HCT116 (cell line): ENCODE measurements around the gene COL23A1. TPM values are rescaled to one million over a fixed set of nuclear protein-coding genes. Genes with fewer than 3 reads are reported as not detected.

ENCODE experiments used
- ATAC-seq: fragments of 200-7000 bp; cut with Tn5 transposase; 2 replicates; pipeline ENCODE4 v1.9.1; 2020; ENCODE audit warnings: mild to moderate bottlenecking, moderate library complexity
- BruUV-seq: library from RNA; stranded (reverse); fragments of 400-500 nt; replicated peaks from 2 replicates; lab custom pipeline; 2021; lab: Mats Ljungman, UMichigan
- CTCF ChIA-PET: fragments of 300-600 bp; sonication (Branson Sonifier 250); formaldehyde crosslinking; loops from one replicate; lab custom pipeline; 2021; ENCODE audit warnings: antibody characterized with exemption; lab: Charles Lee
- POLR2A ChIA-PET: fragments of 300-600, 350-600 bp; sonication (Branson Sonifier 250); formaldehyde crosslinking; loops from one replicate; lab custom pipeline; 2021; ENCODE audit warnings: antibody characterized with exemption; lab: Charles Lee
- RAD21 ChIA-PET, 2 experiments: fragments of 300-600 bp; sonication (Branson Sonifier 250); formaldehyde crosslinking; loops; one replicate each; lab custom pipeline; 2023; ENCODE audit warnings: low total read pairs in 2 of 2; ENCODE audit not compliant: uncharacterized antibody in 2 of 2, unreplicated experiment in 2 of 2, low non-redundant PET in 1 of 2; lab: Charles Lee
- DNase-seq: peaks from one replicate; pipeline ENCODE4 v3.0.0-alpha.2; 2010; ENCODE audit warnings: low read depth, low spot score
- H2AFZ ChIP-seq: fragments of 200-600 bp; shearing (Covaris generic), sonication (generic); 2 replicates; pipeline ENCODE4 v1.6.1; 2017; ENCODE audit warnings: low read depth, mixed run types, mixed read lengths, antibody characterized with exemption, low read length; ENCODE audit not compliant: poor library complexity, severe bottlenecking
- H3K27ac ChIP-seq: 2 replicates; pipeline ENCODE4 v1.5.1; 2012; ENCODE audit warnings: low read depth, low read length
- H3K27me3 ChIP-seq: fragments of 200-600 bp; sonication (generic); 2 replicates; pipeline ENCODE4 v1.6.1; 2016; ENCODE audit warnings: mixed run types, low read length, mixed read lengths; ENCODE audit not compliant: insufficient read depth
- H3K36me3 ChIP-seq, 2 experiments: fragments of 200-500 bp in 1 of 2; fragments of 200-600 bp in 1 of 2; sonication (Bioruptor generic) in 1 of 2; sonication (generic) in 1 of 2; 2 replicates each; pipeline versions ENCODE4 v1.5.1 to v1.6.1; 2014 to 2016; ENCODE audit warnings: low read length in 2 of 2, inconsistent platforms in 1 of 2, mixed read lengths in 1 of 2, mixed run types in 1 of 2; ENCODE audit not compliant: insufficient read depth in 2 of 2, control insufficient read depth in 1 of 2
- H3K4me1 ChIP-seq, 2 experiments: fragments of 200-600 bp in 1 of 2; sonication (generic) in 1 of 2; 2 replicates each; pipeline versions ENCODE4 v1.5.1 to v1.6.1; 2012 to 2017; ENCODE audit warnings: low read length in 2 of 2, inconsistent platforms in 1 of 2, mild to moderate bottlenecking in 1 of 2, mixed read lengths in 1 of 2, mixed run types in 1 of 2, moderate library complexity in 1 of 2; ENCODE audit not compliant: insufficient read depth in 2 of 2, control insufficient read depth in 1 of 2
- H3K4me2 ChIP-seq: fragments of 200-600 bp; sonication (generic); 2 replicates; pipeline ENCODE4 v1.6.1; 2017; ENCODE audit warnings: mixed run types, low read length, mixed read lengths
- H3K4me3 ChIP-seq, 2 experiments: fragments of 200-600 bp in 1 of 2; sonication (generic) in 1 of 2; replicated peaks in 1 of 2; 2 replicates each; pipeline ENCODE4 v1.5.1; 2011 to 2016; ENCODE audit warnings: low read length in 2 of 2, control low read depth in 1 of 2, low read depth in 1 of 2, mild to moderate bottlenecking in 1 of 2, mixed read lengths in 1 of 2, mixed run types in 1 of 2
- H3K79me2 ChIP-seq: fragments of 200-600 bp; sonication (generic); 2 replicates; pipeline ENCODE4 v1.6.1; 2017; ENCODE audit warnings: mild to moderate bottlenecking, mixed run types, low read length, moderate library complexity, mixed read lengths; ENCODE audit not compliant: insufficient read depth
- H3K9ac ChIP-seq: fragments of 200-600 bp; sonication (generic); 2 replicates; pipeline ENCODE4 v1.6.1; 2016; ENCODE audit warnings: low read length, mixed read lengths
- H3K9me2 ChIP-seq: fragments of 200-600 bp; sonication (generic), shearing (Covaris generic); 2 replicates; pipeline ENCODE4 v1.6.1; 2017; ENCODE audit warnings: mixed run types, mild to moderate bottlenecking, moderate library complexity; ENCODE audit not compliant: insufficient read depth
- H3K9me3 ChIP-seq, 2 experiments: fragments of 200-500 bp in 1 of 2; fragments of 200-600 bp in 1 of 2; sonication (Bioruptor generic) in 1 of 2; sonication (generic) in 1 of 2; 2 replicates each; pipeline ENCODE4 v1.6.1; 2014 to 2017; ENCODE audit warnings: low read length in 2 of 2, mixed read lengths in 2 of 2, inconsistent platforms in 1 of 2, low read depth in 1 of 2, mild to moderate bottlenecking in 1 of 2, mixed run types in 1 of 2, moderate library complexity in 1 of 2; ENCODE audit not compliant: control insufficient read depth in 1 of 2, insufficient read depth in 1 of 2
- H4K20me1 ChIP-seq: fragments of 200-600 bp; sonication (generic), shearing (Covaris generic); 2 replicates; pipeline ENCODE4 v1.6.1; 2017; ENCODE audit warnings: mixed run types, mild to moderate bottlenecking, moderate library complexity; ENCODE audit not compliant: insufficient read depth
- ATF3 ChIP-seq: IDR thresholded peaks from 2 replicates; pipeline ENCODE4 v1.6.1; 2012
- CEBPB ChIP-seq: IDR thresholded peaks from 2 replicates; pipeline ENCODE4 v1.6.1; 2012; ENCODE audit warnings: low read depth
- EZH2 ChIP-seq: fragments of 200-600 bp; sonication (generic); IDR thresholded peaks from 2 replicates; pipeline ENCODE4 v1.6.1; 2017; ENCODE audit warnings: antibody characterized with exemption, mixed run types
- FOSL1 ChIP-seq: IDR thresholded peaks from 2 replicates; pipeline ENCODE4 v1.6.1; 2012; ENCODE audit warnings: low read depth
- MAX ChIP-seq: IDR thresholded peaks from 2 replicates; pipeline ENCODE4 v1.6.1; 2012
- POLR2AphosphoS5 ChIP-seq: IDR thresholded peaks from 2 replicates; pipeline ENCODE4 v1.6.1; 2011; ENCODE audit warnings: mild to moderate bottlenecking, low read depth, low read length, moderate library complexity
- REST ChIP-seq: IDR thresholded peaks from 2 replicates; pipeline ENCODE4 v1.6.1; 2012; ENCODE audit warnings: low read depth
- SP1 ChIP-seq: IDR thresholded peaks from 2 replicates; pipeline ENCODE4 v1.6.1; 2012; ENCODE audit warnings: low read depth
- TCF7L2 ChIP-seq: IDR thresholded peaks from 2 replicates; pipeline ENCODE4 v1.7.0; 2011; ENCODE audit warnings: borderline replicate concordance, inconsistent platforms; ENCODE audit not compliant: insufficient read depth, insufficient read length; ENCODE audit errors: extremely low read depth
- YY1 ChIP-seq: IDR thresholded peaks from 2 replicates; pipeline ENCODE4 v1.6.1; 2011; ENCODE audit warnings: low read length, low read depth, moderate library complexity, mild to moderate bottlenecking; ENCODE audit not compliant: insufficient replicate concordance; ENCODE audit errors: extremely low read depth
- ZFX ChIP-seq: fragments of 450-650 bp; IDR thresholded peaks from 2 replicates; pipeline ENCODE4 v1.6.1; 2017
- ZNF274 ChIP-seq: fragments of 200-500 bp; sonication (Bioruptor generic); IDR thresholded peaks from 2 replicates; pipeline ENCODE4 v1.6.1; 2014; ENCODE audit warnings: mild to moderate bottlenecking, low read depth, low read length, inconsistent platforms
- intact Hi-C: fragments of 100-400 bp; cut with micrococcal nuclease; formaldehyde crosslinking; loops from 2 replicates; pipeline ENCODE4 v1.10.0; 2022
- total RNA-seq: library from RNA; stranded (reverse); gene quantifications from one replicate; pipeline ENCODE4 v1.2.1, GENCODE V29; 2021; ENCODE audit not compliant: unreplicated experiment

Gene COL23A1
- total RNA-seq, 1 experiment from 2014 or later, result not detected

- RAD21 ChIA-PET, result no interaction called here
- BruUV-seq, result no TSS peak
- no peak for ATAC-seq
- H3K36me3 ChIP-seq, result no peaks in the 10 kb centered on the region
- no peaks in the 10 kb centered on the region for H3K9me3 ChIP-seq
- intact Hi-C loops, result no loop called here
- no peak overlapping the region for H3K4me2 ChIP-seq
- CTCF ChIA-PET, result no interaction called here
- no peak overlapping the region for H3K9ac ChIP-seq
- no peaks in the 10 kb centered on the region for H4K20me1 ChIP-seq
- DNase-seq, result no peak
- no peak overlapping the region for H3K4me3 ChIP-seq
- H3K9me2 ChIP-seq, result no peaks in the 10 kb centered on the region
- H3K27me3 ChIP-seq, result no peaks in the 10 kb centered on the region
- no peak overlapping the region for H2AFZ ChIP-seq
- no peaks in the 10 kb centered on the region for H3K79me2 ChIP-seq
- POLR2A ChIA-PET, result no interaction called here
- no peaks in the 10 kb centered on the region for H3K4me1 ChIP-seq
- TF ChIP-seq YY1 (no peak), REST (no peak), POLR2AphosphoS5 (no peak), FOSL1 (no peak), ZNF274 (no peak), ZFX (no peak), TCF7L2 (no peak), EZH2 (no peak), MAX (no peak), SP1 (no peak), ATF3 (no peak), CEBPB (no peak)
- no peak overlapping the region for H3K27ac ChIP-seq
Observed at GRCh38 chr5:178449163-178450070, 140.8 kb downstream of the COL23A1 start.
